Measurements from ENCODE around the gene DEFB124. TPM values are rescaled to one million over a fixed set of nuclear protein-coding genes. Genes with fewer than 3 reads are reported as not detected.
"Not testable (repeated sequence)": the region's sequence is repeated elsewhere in the genome, so short reads cannot be mapped to it uniquely, and the experiment has no call there.

DEFB124 gene
- total RNA-seq, 1 experiment from 2014 or later, result not detected

DNA sequence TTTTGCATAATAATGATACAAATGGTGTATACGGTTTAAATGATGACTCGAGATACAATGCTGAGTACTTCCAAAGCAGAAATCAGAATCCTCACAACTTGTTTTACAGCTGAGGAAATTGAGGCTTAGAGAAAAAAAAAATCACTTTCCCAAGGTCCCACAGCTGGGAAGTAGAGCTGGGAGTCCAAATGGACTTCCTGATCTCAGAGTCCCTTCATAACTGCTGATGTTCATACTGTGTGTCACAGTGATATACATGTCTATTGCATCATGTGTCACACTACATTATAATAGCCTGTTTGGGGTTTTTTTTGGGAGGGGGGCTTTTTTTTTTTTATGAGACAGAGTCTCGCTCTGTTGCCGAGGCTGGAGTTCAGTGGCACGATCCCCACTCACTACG lies 47.8 kb upstream of the DEFB124 start:
- in situ Hi-C loops (cut with HindIII; ENCODE audit: low pct_unique_long_range_greater_than_20kb, low sequenced_read_pairs) (no loop called here), intact Hi-C loops (cut with micrococcal nuclease; ENCODE audit: unreplicated experiment) (no loop called here)
- CTCF ChIA-PET, result interaction anchor here (0.5 to 0.9 kb wide), 4 partner anchors 8 to 90 kb away, joined by 5 to 11 read pairs (median 8); partner anchors contain the start of gene HM13

DNA sequence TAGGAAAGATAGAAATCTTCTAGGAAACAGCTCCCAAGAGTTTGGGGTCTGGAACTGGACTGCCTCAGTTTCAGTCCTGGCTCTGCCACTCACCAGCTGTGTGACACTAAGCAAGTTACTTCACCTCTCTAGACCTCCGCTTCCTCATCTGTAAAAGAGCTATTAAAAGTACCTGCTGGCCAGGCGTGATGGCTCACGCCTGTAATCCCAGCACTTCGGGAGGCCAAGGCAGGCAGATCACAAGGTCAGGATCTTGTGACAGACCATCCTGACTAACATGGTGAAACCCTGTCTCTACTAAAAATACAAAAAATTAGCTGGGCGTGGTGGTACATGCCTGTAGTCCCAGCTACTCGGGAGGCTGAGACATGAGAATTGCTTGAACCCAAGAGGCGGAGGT lies 46.3 kb upstream of the DEFB124 start:
- peaks cover 14% of the 10 kb centered on the region for H3K4me1 ChIP-seq (ENCODE audit: control insufficient read depth, insufficient read depth, low read length)
- POLR2A ChIA-PET; BruUV-seq (replicated peaks); H3K4me3 ChIP-seq (ENCODE audit: low read depth in 2 of 2, low read length in 2 of 2); H3K27me3 ChIP-seq (ENCODE audit: control insufficient read depth, insufficient read depth, low read length); H3K9me3 ChIP-seq (ENCODE audit: control insufficient read depth, insufficient read depth, low read depth, low read length); intact Hi-C loops (cut with micrococcal nuclease; ENCODE audit: unreplicated experiment); H3K27ac ChIP-seq (ENCODE audit: low read length); in situ Hi-C loops (cut with HindIII; ENCODE audit: low pct_unique_long_range_greater_than_20kb, low sequenced_read_pairs); DNase-seq (ENCODE audit: low read depth, low spot score); ATAC-seq; H3K36me3 ChIP-seq (ENCODE audit: control insufficient read depth, insufficient read depth, low read length): not testable (repeated sequence)
- CTCF ChIA-PET, result interaction anchor here (0.6 kb wide), 1 partner anchor 60 kb away, joined by 3 read pairs; no protein-coding TSS in a partner anchor

More for the DNA sequence above, 47.8 kb upstream of the DEFB124 start:
- Histone ChIP-seq H3K36me3 (ENCODE audit: control insufficient read depth, insufficient read depth, low read length) (peaks cover 5% of the 10 kb centered on the region; the same call in 1 of the 2 replicates), H3K4me3 (ENCODE audit: low read depth in 2 of 2, low read length in 2 of 2) (no peak overlapping the region), H3K27me3 (ENCODE audit: control insufficient read depth, insufficient read depth, low read length) (no peaks in the 10 kb centered on the region), H3K27ac (ENCODE audit: low read length) (no peak overlapping the region; the same call in 1 of the 2 replicates), H3K9me3 (ENCODE audit: control insufficient read depth, insufficient read depth, low read depth, low read length) (no peaks in the 10 kb centered on the region), H3K4me1 (ENCODE audit: control insufficient read depth, insufficient read depth, low read length) (no peaks in the 10 kb centered on the region)
- POLR2A ChIA-PET, result interaction anchor here (0.7 kb wide), 1 partner anchor 50 kb away, joined by 3 read pairs; no protein-coding TSS in a partner anchor
- no peak for ATAC-seq
- DNase-seq (ENCODE audit: low read depth, low spot score), result no peak
- TF ChIP-seq, protein P1, sequence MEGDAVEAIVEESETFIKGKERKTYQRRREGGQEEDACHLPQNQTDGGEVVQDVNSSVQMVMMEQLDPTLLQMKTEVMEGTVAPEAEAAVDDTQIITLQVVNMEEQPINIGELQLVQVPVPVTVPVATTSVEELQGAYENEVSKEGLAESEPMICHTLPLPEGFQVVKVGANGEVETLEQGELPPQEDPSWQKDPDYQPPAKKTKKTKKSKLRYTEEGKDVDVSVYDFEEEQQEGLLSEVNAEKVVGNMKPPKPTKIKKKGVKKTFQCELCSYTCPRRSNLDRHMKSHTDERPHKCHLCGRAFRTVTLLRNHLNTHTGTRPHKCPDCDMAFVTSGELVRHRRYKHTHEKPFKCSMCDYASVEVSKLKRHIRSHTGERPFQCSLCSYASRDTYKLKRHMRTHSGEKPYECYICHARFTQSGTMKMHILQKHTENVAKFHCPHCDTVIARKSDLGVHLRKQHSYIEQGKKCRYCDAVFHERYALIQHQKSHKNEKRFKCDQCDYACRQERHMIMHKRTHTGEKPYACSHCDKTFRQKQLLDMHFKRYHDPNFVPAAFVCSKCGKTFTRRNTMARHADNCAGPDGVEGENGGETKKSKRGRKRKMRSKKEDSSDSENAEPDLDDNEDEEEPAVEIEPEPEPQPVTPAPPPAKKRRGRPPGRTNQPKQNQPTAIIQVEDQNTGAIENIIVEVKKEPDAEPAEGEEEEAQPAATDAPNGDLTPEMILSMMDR (IDR thresholded peaks at IDR 0.05), result no peak
- TF ChIP-seq, protein P2, sequence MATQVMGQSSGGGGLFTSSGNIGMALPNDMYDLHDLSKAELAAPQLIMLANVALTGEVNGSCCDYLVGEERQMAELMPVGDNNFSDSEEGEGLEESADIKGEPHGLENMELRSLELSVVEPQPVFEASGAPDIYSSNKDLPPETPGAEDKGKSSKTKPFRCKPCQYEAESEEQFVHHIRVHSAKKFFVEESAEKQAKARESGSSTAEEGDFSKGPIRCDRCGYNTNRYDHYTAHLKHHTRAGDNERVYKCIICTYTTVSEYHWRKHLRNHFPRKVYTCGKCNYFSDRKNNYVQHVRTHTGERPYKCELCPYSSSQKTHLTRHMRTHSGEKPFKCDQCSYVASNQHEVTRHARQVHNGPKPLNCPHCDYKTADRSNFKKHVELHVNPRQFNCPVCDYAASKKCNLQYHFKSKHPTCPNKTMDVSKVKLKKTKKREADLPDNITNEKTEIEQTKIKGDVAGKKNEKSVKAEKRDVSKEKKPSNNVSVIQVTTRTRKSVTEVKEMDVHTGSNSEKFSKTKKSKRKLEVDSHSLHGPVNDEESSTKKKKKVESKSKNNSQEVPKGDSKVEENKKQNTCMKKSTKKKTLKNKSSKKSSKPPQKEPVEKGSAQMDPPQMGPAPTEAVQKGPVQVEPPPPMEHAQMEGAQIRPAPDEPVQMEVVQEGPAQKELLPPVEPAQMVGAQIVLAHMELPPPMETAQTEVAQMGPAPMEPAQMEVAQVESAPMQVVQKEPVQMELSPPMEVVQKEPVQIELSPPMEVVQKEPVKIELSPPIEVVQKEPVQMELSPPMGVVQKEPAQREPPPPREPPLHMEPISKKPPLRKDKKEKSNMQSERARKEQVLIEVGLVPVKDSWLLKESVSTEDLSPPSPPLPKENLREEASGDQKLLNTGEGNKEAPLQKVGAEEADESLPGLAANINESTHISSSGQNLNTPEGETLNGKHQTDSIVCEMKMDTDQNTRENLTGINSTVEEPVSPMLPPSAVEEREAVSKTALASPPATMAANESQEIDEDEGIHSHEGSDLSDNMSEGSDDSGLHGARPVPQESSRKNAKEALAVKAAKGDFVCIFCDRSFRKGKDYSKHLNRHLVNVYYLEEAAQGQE (IDR thresholded peaks at IDR 0.05; ENCODE audit: insufficient read depth in 1 of 2, low read depth in 2 of 2, low read length in 1 of 2), result no peak
- TF ChIP-seq SIN3A (IDR thresholded peaks at IDR 0.05; ENCODE audit: borderline replicate concordance, insufficient read depth, low read depth, low read length) (no peak), POLR2AphosphoS5 (IDR thresholded peaks at IDR 0.05; ENCODE audit: low read depth, low read length) (no peak), TCF7L2 (IDR thresholded peaks at IDR 0.05; ENCODE audit: low read depth, low read length) (no peak)
- no TSS peak for BruUV-seq (replicated peaks)

DNA sequence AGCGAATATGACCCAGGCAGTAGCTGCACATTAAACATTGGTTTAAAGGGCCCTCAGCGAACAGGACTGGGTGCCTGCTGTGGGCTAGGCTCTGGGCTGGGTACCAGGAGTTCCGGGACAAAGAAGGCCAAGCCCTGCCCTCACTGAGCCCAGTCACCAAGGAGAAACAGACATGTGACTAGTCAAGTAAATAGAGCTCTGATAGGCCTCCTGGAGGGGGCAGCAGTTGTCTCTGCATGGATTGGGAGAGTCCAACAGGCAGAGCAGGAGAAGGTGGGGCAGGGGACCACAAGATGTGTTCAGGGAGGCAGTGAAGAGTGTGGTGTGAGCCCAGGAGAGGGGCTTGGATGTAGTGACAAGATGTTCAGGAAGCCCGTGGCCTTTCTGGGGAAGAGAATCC lies 42.4 kb upstream of the DEFB124 start:
- CTCF ChIA-PET, result interaction anchor here (1.3 kb wide), 1 partner anchor 14 kb away, joined by 5 read pairs; no protein-coding TSS in a partner anchor
- Histone ChIP-seq H3K4me1 (ENCODE audit: control insufficient read depth, insufficient read depth, low read length) (peaks cover 27% of the 10 kb centered on the region), H3K4me3 (ENCODE audit: low read depth in 2 of 2, low read length in 2 of 2) (peak overlapping the region in 1 of 2 experiments; percentile 0; a peak in 1 of 4 replicates)

More for the DNA sequence above, 42.4 kb upstream of the DEFB124 start:
- in situ Hi-C loops (cut with HindIII; ENCODE audit: low pct_unique_long_range_greater_than_20kb, low sequenced_read_pairs), result no loop called here
- H3K9me3 ChIP-seq (ENCODE audit: control insufficient read depth, insufficient read depth, low read depth, low read length), result no peaks in the 10 kb centered on the region
- no peaks in the 10 kb centered on the region; the same call in 1 of the 2 replicates for H3K36me3 ChIP-seq (ENCODE audit: control insufficient read depth, insufficient read depth, low read length)
- POLR2A ChIA-PET, result interaction anchor here (0.7 kb wide), 1 partner anchor 431 kb away, joined by 4 read pairs; no protein-coding TSS in a partner anchor
- no peaks in the 10 kb centered on the region for H3K27me3 ChIP-seq (ENCODE audit: control insufficient read depth, insufficient read depth, low read length)
- BruUV-seq (replicated peaks), result no TSS peak
- peak overlapping the region; percentile 40 for H3K27ac ChIP-seq (ENCODE audit: low read length)
- DNase-seq (ENCODE audit: low read depth, low spot score), result no peak
- peak; percentile 49 for ATAC-seq
- intact Hi-C loops (cut with micrococcal nuclease; ENCODE audit: unreplicated experiment), result no loop called here
- no peak for TF ChIP-seq SIN3A (IDR thresholded peaks at IDR 0.05; ENCODE audit: borderline replicate concordance, insufficient read depth, low read depth, low read length)
- TF ChIP-seq TCF7L2 (IDR thresholded peaks at IDR 0.05; ENCODE audit: low read depth, low read length), result no peak
- TF ChIP-seq POLR2AphosphoS5 (IDR thresholded peaks at IDR 0.05; ENCODE audit: low read depth, low read length), result no peak
- TF ChIP-seq, protein P1 (IDR thresholded peaks at IDR 0.05), result no peak
- TF ChIP-seq, protein P2 (IDR thresholded peaks at IDR 0.05; ENCODE audit: insufficient read depth in 1 of 2, low read depth in 2 of 2, low read length in 1 of 2), result no peak

All from Panc1 (cell line).